GM19467 (cell line): ENCODE results near the gene RAB3C.
A peak's percentile ranks its signal among the peaks of the same experiment; 100 is the strongest.

Source experiments
- ATAC-seq: cut with Tn5 transposase; IDR thresholded peaks from one replicate; pipeline ENCODE4 v1.9.1; 2021; ENCODE audit warnings: mild to moderate bottlenecking, moderate library complexity; ENCODE audit not compliant: unreplicated experiment

RAB3C gene

DNA sequence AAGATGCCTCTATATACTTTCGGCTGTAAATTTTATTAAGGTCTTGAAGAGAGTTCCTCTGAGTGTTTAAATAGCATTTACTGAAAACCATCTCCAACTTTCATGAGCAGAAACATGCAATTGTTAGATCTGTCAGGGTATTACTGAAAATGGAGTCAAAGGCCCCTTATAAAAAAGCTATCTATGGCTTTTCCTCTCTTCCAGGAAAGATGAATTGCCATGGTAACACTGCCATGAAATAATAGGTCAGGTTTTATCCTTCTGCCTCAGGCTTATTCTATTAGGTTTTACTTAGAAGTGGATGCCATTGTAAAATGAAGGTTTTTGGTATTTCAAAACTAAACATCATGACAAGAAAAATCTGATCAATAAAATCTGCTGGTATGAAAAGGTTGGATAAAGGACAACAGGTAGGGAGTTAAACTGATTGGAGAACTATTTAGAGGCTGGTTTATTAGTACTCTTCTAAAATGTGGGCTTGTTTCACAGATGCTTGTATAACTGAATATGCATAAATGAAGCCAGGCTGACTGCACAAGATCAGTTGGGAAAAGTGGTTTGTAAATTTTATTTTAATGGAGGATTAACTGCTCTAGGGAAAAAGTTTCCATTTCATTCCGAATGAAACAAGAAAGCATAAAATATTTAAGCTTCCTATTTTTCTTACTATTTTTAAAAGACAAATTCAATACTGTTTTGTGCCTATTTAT lies 135.5 kb downstream of the RAB3C start:
- no peak for ATAC-seq

DNA sequence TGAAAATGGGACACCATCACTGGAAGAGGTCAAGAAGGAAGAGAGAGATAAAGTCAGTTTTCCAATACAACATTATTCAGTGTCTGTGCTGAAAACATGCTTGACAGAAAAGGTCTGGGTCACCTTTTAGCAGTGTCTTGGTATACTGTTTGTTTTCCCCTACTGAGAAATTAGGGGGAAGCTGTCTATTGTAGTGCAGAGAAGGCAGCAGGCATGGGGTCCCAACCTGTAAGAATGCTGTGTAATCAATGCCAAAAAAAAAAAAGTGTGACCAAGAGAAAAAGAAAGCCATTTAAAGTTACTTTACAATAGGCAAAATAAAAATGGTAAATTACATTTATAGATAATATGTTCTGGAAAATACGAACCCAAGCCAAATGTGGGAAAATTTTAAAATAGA lies 139.3 kb downstream of the RAB3C start:
- no peak for ATAC-seq

DNA sequence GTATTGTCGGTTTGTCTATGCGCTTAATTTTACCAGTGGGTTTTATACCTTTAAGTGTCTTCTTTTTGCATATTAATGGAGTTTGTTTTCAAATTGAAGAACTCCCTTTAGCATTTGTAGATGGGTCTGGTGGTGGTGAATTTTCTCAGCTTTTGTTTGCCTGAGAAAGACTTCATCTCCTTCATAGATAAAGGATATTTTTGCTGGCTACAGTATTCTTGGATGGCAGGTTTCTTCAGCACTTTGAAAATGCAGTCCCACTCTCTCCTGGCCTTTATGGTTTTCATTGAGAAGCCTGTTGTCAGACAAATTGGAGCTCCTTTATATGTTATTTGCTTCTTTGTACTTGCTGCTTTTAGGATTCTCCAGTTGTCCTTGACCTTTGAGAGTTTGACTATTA lies 142.1 kb downstream of the RAB3C start:
- ATAC-seq: no peak

DNA sequence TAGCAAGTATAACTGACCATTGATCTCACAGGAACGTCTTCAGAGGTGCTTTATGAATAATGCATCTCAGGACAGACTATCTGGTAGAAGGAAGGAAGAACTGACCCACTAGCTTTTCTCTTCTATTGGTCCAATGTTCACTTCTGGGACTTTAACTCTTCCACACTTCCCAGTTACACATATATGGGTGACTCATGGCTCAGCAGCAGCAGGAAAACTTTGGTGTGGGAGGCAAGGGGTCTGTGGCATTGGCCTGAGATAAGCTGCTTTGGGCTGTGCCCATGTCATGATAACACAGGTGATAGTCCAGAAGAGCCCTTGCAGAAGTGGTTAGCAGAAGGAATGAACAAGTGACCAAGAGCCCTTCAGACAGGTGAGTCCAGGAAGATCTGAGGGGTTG lies 148.8 kb downstream of the RAB3C start:
- no peak for ATAC-seq

DNA sequence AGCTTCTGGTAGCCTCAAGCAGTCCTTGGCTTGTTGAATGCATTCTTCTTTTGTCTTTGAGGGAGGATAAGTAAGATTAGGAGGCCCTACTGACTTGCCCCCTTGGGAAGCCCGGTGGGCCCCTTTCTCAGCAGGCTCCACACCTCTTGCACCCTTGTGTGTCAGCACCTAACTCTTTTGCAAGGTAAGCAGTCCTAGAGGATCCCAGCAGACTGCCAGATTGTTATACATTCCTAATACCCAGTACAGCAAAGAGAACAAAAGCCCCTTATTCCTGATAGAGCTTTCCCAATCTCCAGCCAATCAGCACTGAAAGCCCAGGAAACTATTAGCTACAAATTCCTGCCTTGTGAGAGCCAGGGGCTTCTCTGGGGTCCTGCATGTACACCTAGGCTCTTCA lies 152.8 kb downstream of the RAB3C start:
- ATAC-seq: no peak

DNA sequence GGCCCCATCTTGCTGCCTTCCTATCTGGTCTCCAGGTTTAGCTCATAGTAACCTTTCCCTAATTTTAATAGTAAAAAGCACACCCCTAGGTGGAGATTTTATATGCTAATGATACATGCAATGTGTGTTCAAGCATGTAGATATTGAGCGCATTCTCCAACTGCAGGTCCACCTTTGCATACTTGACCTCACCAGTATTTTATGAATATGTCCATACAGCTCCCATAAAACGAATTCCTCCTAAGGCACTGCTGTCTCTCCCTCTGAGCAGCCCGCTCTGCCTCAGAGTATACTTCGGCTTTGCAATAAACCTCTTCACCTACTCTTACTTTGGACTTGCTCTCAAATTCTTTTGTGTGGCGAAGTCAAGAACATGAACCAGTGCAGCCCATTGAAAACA lies 153.3 kb downstream of the RAB3C start:
- ATAC-seq: no peak

DNA sequence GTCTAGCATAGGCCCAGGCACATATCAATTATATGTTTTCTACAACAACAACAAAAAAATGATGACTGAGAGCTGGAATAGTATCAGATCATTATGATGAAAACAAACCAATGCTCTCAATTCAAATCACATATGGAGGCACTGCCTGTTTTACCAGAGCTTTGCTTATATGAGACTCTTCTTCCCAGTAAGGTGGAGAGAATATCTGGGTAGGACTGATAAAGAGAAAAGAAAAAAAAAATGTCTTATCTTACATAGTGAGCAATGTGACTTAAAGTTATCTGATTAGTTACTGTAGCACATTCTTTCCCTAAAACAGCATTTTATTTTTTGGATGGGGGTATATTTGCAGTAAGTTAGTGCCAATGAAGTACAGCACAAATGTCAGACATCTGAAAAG lies 154.8 kb downstream of the RAB3C start:
- no peak for ATAC-seq

DNA sequence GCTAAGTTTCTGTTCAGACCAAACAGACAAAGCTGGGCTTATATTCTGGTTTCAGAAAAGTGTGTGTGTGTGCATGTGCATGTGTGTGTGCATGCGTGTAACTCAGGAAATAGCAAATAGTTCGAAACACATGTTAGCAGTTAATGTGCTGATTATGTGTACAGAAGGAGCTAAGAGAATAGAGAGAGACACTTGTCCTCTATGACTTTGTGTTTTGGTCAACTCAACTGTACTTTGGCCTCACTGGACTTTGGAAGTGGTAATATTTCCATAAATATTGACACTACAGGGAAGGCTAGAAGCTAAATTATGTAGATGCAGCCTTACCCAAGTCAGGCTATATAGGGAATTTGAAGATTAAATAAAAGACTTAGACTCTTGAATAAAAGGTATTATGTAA lies 155.5 kb downstream of the RAB3C start:
- ATAC-seq: no peak

DNA sequence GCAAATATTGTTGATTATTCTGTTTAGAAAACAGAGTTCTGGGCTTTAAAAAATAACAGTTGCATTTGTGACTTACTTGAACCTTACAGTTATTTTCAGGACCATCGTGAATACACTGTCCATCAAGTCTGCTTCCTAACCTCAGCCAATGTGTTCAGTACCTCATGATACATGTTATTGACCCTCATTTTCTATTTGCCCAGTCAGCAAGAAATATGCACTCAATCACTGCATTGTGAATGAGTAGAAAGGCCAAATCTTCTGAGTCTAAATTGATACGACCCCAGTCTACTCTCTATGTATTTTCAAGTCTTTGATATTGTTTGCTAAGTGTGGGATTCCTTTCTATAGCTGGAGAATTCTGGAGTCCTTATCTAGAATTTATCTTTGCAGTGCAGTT lies 156.2 kb downstream of the RAB3C start:
- no peak for ATAC-seq

DNA sequence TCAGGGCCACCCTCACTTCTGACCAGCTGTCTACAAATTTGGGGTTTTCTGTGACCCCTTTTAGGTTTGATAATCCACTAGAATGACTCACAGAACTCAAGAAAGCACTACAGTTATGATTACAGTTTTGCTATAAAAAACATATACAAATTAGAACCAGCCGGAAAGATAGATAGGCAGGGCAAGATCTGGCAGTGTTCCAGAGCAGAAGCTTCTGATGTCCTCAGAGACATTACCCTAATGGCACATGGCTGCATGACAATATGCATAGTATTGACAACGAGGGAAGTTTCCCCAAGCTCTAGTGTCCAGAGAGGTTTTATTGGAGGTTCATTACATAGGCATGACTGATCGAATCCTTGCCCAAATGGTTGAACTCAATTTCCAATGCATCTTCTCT lies 158.1 kb downstream of the RAB3C start:
- ATAC-seq: no peak

DNA sequence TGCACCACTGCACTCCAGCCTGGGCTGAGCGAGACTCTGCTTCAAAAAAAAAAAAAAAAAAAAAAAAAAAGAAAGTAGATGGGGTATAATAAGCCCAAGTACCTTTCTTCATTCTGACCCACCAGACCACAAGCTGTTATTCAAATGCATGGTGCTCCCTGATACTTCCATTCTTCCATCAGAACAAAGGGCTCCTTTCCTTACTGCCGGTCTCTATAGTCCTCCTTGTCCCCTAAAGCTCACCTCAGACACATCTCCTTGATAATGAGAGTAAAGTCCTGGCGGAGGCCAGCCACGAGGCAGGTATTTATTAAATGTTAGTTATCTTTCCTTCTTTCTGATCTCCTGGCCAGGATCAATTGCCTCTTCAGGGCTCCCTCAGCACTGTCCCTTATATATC lies 162.5 kb downstream of the RAB3C start:
- ATAC-seq: no peak

DNA sequence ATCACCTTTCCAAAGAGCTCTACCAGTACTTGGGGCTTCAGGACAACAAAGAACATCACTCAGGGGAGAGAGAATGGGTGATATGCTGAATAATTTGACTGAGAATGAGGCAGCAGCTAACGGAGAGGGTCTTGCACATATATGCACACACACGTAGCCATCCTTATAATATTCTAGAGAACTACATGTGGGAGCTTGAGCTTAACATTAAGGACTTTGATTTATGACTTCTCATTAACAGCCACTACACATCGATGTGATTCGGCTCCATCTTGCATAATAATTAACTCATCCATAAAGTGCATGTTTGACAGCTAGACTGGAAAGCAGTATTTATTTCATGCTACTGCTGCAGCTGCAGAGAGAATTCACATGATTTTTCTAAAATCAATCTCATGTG lies 163.4 kb downstream of the RAB3C start:
- ATAC-seq: no peak

DNA sequence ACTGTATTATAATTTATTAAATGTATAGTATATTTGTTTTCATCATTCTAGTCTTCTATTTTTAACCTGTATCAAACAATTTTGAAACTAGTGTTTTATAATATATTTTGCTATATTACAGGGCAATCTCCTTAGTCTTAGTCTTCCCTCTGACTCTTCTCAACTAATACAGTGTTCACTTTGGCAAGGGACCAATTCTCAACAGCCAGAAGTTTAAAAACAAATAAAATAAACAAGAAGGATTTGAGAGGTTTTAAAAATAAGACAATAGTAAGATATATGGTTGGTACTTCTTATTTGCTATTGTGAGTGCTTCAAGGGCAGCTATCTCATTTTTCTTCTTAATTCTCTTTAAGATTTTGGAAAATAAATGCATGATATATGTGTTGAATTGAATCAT lies 167.2 kb downstream of the RAB3C start:
- no peak for ATAC-seq

DNA sequence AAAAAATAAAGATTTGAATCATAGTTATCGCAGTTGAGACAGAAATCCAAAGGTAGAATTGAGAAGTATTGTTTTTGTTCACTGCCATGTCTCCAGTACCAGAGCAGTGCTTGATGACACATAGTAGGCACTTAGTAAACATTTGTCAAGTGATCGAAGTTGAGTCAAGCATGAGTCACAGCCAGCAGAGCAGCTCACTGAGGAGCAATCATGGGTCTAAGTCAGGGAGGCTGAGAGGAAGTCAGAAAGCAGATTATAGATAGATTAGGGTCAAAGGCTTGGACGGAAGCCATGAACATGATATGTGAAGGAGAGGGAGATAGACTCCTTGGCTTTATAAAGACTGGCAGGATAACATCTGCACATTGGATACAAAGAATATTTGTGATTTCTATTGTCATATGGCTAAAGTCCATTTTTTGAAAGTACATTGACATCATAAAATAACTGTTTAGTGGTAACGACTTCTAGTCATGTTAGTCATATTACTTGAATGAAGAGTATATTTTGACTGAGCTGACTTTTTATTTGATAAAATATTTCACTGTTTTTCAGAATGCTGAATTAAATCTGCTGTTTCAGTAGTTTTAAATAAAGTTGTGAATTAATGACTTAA lies 168.5 kb downstream of the RAB3C start:
- no peak for ATAC-seq

DNA sequence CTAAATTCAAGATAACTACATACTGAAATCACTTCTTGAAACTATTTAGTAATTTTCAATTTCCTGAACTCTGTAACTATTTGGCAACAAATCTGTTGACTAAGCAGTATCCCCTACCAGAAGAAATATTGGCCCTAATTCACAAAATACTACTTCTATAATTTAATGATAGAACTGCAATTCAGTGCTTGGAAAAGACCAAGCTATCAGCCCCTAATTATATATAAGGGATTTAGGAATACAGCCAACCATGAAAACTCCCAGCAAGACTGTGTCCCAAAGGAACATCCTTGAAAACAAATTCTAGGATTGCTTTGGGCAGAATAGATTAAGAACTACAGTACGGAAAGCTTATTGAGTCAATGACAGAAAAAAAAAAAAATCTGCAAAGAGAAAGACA lies 169.2 kb downstream of the RAB3C start:
- ATAC-seq: no peak

DNA sequence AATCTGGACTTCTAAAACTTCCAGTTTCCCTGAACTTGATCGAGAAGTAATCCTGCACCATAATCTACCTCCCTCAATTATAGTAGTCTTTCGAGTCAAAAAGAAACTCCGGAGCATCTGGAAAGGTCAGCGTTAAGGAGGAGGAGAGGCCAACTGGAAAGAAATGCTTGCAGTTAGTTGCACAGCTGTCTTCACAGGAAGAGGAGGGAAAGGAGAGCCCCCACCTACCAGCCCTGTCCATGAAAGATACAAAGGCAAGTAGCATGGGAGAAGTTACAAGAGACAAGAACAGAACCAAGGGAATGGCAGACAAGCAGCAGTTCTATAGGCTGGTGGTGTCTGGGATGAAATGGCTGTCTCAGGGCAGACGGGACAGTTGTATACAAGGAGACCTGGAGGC lies 170.6 kb downstream of the RAB3C start:
- ATAC-seq: no peak

DNA sequence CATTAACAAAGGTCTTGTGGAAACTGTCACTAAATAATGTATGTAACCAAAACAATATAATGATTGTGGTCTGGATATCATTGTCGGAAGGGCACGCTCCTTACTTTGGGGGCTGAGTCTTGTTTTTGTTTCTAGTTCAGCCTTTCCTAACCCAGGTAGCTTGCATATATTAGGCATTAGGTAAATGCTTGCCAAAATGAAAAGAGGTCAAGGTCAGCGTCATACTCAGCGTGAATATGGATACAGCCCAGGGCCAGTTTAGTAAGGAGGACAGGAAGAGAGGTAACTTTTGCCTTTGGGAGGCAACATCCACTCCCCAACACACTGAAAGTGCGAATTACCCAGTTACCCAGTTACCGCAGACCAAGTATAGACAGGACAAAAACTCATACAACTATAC lies 171.4 kb downstream of the RAB3C start:
- no peak for ATAC-seq

DNA sequence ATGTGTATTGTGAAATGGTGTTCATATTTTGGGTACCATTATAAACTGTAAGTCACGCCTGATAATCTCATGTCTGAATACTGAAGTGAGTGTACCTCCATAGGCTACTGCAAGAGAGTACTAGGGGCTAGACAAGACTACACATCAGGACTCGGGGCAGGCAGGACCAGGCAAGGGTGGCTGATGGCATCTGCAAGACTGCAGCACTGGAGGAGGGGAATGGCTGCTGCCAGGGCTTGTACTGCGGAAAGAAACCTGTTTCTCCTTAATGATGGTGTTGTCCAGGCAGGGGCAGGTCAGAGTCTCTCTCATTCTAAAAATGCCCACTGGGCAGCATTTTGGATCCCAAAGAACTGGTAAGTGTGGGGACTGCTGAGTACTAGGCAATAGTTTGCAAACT lies 172.5 kb downstream of the RAB3C start:
- ATAC-seq: no peak

DNA sequence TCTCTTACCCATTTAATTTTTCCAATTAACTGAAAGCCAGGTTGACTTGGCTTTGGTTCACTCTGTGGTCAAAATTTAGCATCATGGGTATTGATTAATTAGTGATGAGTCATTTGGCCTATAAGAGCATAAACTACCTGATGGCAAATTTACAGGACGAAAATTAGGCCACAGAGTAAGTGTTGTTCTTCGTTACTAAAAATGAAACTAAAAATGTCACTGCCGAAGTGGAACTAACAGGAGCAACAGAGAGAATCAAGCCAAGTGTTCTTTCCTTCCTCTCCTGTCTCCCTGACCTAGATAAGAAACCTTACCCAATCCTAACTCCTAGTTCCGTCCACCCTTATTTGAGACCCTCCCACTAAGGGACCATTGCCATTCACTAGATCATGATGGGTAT lies 176.9 kb downstream of the RAB3C start:
- peak; percentile 89 for ATAC-seq

DNA sequence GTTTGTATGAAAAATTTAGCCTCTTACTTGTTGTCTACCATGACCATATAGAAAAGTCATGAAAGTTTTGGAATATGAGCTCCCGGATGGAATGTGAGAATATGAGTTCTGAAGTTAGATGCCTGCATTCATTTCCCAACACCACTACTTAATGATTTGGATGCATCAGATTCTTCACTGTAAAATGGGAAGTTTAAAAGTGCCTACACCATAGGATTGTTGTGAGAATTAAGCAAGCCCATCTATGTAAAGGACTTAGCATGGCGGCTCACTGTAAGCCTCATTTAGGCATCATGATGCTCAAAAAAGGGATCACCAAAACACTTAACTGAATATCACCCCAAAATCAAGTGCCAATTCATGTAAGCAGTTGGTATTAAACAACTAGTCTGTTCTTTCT lies 177.3 kb downstream of the RAB3C start:
- ATAC-seq: no peak

DNA sequence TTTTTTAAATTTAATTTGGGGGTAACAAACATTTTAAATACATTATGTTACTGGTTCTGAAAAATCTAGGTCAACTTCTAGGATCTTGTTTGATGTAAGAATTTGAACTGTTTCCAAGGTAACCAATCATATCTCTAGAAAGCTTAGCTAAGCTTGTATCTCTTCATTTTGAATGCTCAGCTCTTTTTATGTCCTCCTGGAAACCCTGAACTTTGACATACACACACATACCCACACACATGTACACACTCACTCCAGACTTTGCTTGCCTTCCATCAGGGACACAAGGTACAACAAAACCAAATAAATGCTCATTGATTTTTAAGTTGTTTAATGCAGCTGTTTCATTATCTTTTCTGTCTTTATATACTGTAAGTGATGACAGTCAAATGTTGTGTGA lies 178.5 kb downstream of the RAB3C start:
- ATAC-seq: no peak

DNA sequence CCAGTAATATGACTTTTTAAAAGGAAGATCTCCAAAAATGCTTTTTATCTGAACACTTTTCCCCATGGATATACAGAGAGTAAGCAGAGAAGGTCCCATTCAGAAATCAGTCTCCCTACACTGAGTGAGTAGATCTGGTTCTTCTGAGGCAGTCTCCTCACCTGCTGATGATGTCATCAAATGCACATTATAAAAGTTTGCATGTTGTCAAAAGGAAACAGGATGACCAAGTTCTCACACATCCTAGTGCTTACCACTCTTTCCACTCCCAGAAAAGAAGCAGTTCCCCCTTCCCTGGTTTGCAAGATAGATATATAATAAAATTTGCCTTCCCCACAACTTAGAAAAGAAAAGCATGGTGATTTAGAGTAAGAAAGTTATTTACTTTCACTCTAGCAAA lies 180.5 kb downstream of the RAB3C start:
- ATAC-seq: no peak

DNA sequence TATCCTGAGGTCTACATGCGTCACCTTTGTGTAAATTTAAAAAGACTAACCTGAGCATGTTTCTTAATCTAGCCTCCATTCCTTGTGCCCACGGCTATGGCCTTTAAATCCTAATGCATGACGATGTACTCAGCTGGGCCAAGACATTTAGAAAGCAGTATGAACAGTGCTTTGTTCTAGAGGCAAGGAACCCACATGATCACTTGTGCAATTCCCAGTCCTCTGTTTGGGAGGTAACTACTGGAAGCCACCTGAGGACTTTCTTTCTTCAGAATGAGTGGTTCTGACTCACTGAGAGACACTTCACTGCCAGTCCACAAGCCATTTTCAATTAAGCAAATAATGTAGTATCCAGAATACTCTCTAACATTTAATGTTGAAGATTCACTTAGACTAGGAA lies 181.3 kb downstream of the RAB3C start:
- ATAC-seq: no peak
